Caco-2 (cell line): ENCODE measurements around the gene COA8. TPM values are rescaled to one million over a fixed set of nuclear protein-coding genes. Genes with fewer than 3 reads are reported as not detected.
"Not testable (repeated sequence)": the region's sequence is repeated elsewhere in the genome, so short reads cannot be mapped to it uniquely, and the experiment has no call there.

Experiments
- BruUV-seq: library from RNA; stranded (reverse); fragments of 400-500 nt; replicated peaks from 2 replicates; lab custom pipeline; 2021; lab: Mats Ljungman, UMichigan
- CTCF ChIA-PET: fragments of 300-600 bp; sonication (Branson Sonifier 250); formaldehyde crosslinking; loops from one replicate; lab custom pipeline; 2022; ENCODE audit warnings: antibody characterized with exemption; lab: Charles Lee
- POLR2A ChIA-PET: fragments of 300-600 bp; sonication (Branson Sonifier 250); formaldehyde crosslinking; loops from one replicate; lab custom pipeline; 2022; ENCODE audit warnings: antibody characterized with exemption; lab: Charles Lee
- DNase-seq, 2 experiments: peaks; one replicate each; pipeline versions ENCODE4 v3.0.0 to v3.0.0-alpha.2; 2020 to 2022
- H3K27me3 ChIP-seq: replicated peaks from 2 replicates; pipeline ENCODE4 v1.6.0; 2011; ENCODE audit warnings: low read length; ENCODE audit not compliant: control insufficient read depth, insufficient read depth
- H3K36me3 ChIP-seq: 2 replicates; pipeline ENCODE4 v1.5.1; 2011; ENCODE audit warnings: low read length; ENCODE audit not compliant: control insufficient read depth, insufficient read depth
- H3K4me1 ChIP-seq: fragments of 250-450 bp; sonication (Bioruptor Pico); 2 replicates; pipeline ENCODE4 v1.5.1; 2020; ENCODE audit warnings: mild to moderate bottlenecking
- H3K4me3 ChIP-seq: 2 replicates; pipeline ENCODE4 v1.5.1; 2011; ENCODE audit warnings: low read depth, mild to moderate bottlenecking, control low read depth, low read length
- H3K9me3 ChIP-seq: fragments of 250-450 bp; sonication (Bioruptor Pico); 2 replicates; pipeline ENCODE4 v1.5.1; 2020; ENCODE audit warnings: mild to moderate bottlenecking, moderate library complexity
- H3K27ac Mint-ChIP-seq: one replicate; pipeline ENCODE4 v1.8.0; 2022; ENCODE audit warnings: mixed read lengths; ENCODE audit not compliant: unreplicated experiment
- H3K27me3 Mint-ChIP-seq: one replicate; pipeline ENCODE4 v1.8.0; 2022; ENCODE audit warnings: mixed read lengths; ENCODE audit not compliant: insufficient read depth, unreplicated experiment
- H3K36me3 Mint-ChIP-seq: one replicate; pipeline ENCODE4 v1.8.0; 2022; ENCODE audit warnings: mild to moderate bottlenecking, mixed read lengths; ENCODE audit not compliant: insufficient read depth, unreplicated experiment
- H3K4me1 Mint-ChIP-seq: one replicate; pipeline ENCODE4 v1.8.0; 2022; ENCODE audit warnings: low read depth, mixed read lengths; ENCODE audit not compliant: unreplicated experiment
- H3K4me3 Mint-ChIP-seq: one replicate; pipeline ENCODE4 v1.8.0; 2022; ENCODE audit warnings: mild to moderate bottlenecking, moderate library complexity, mixed read lengths; ENCODE audit not compliant: unreplicated experiment
- H3K9me3 Mint-ChIP-seq: one replicate; pipeline ENCODE4 v1.8.0; 2022; ENCODE audit warnings: mixed read lengths; ENCODE audit not compliant: unreplicated experiment
- CTCF ChIP-seq, 2 experiments: fragments of 200-600 bp in 1 of 2; IDR thresholded peaks; 1 replicate in 1 of 2; 2 replicates in 1 of 2; pipeline versions ENCODE4 v1.5.1 to v1.8.0; 2011 to 2022; ENCODE audit warnings: antibody characterized with exemption in 1 of 2, control low read depth in 1 of 2, inconsistent platforms in 1 of 2, low read depth in 1 of 2, low read length in 1 of 2, mild to moderate bottlenecking in 1 of 2, moderate library complexity in 1 of 2; ENCODE audit not compliant: insufficient read depth in 1 of 2, severe bottlenecking in 1 of 2, unreplicated experiment in 1 of 2
- intact Hi-C: fragments of 100-400 bp; cut with micrococcal nuclease; formaldehyde crosslinking; loops from one replicate; pipeline ENCODE4 v1.10.0; 2022; ENCODE audit not compliant: unreplicated experiment
- total RNA-seq: library from RNA; stranded (reverse); gene quantifications from 2 replicates; pipeline ENCODE4 v1.2.3, GENCODE V29; 2022

The COA8 gene
- total RNA-seq, 1 experiment from 2014 or later: 50.7 TPM

- no peak for TF ChIP-seq CTCF (IDR thresholded peaks at IDR 0.05; ENCODE audit: insufficient read depth in 1 of 2, low read depth in 1 of 2, low read length in 1 of 2, severe bottlenecking in 1 of 2, unreplicated experiment in 1 of 2)
- intact Hi-C loops: no loop called here
These were observed 38.5 kb upstream of the COA8 start for GRCh38 chr14:103524002-103524935.

GRCh38 chr14:103525430-103526246 is 37.1 kb upstream of the COA8 start:
- Mint-ChIP-seq H3K4me1 (peaks cover 35% of the 10 kb centered on the region), H3K36me3 (peaks cover 38% of the 10 kb centered on the region), H3K4me3 (peak overlapping the region; percentile 51), H3K27ac (peak overlapping the region; percentile 84)
- DNase-seq: peak; percentile 75 to 85
- CTCF ChIA-PET, H3K27me3 ChIP-seq, H3K9me3 ChIP-seq, H3K27me3 Mint-ChIP-seq, intact Hi-C loops, H3K9me3 Mint-ChIP-seq, POLR2A ChIA-PET, H3K36me3 ChIP-seq, BruUV-seq, H3K4me3 ChIP-seq: not testable (repeated sequence)
- H3K4me1 ChIP-seq: peaks cover 68% of the 10 kb centered on the region

More at GRCh38 chr14:103524002-103524935, 38.5 kb upstream of the COA8 start:
- Mint-ChIP-seq H3K27me3 (no peaks in the 10 kb centered on the region), H3K4me1 (peaks cover 35% of the 10 kb centered on the region), H3K9me3 (no peaks in the 10 kb centered on the region), H3K4me3 (peak overlapping the region; percentile 51), H3K27ac (peak overlapping the region; percentile 84), H3K36me3 (peaks cover 42% of the 10 kb centered on the region)
- ChIA-PET CTCF (no interaction called here), POLR2A (interaction anchor here (0.6 kb wide), 1 partner anchor 40 kb away, joined by 10 read pairs; no protein-coding TSS in a partner anchor)
- H3K4me3 ChIP-seq: peak overlapping the region; percentile 13
- peaks cover 5% of the 10 kb centered on the region for H3K36me3 ChIP-seq
- no TSS peak for BruUV-seq
- no peak for DNase-seq
- H3K9me3 ChIP-seq: no peaks in the 10 kb centered on the region
- no peaks in the 10 kb centered on the region for H3K27me3 ChIP-seq
- H3K4me1 ChIP-seq: peaks cover 62% of the 10 kb centered on the region

GRCh38 chr14:103526247-103526913 is 36.4 kb upstream of the COA8 start:
- Mint-ChIP-seq H3K9me3 (no peaks in the 10 kb centered on the region), H3K27ac (peak overlapping the region; percentile 84), H3K36me3 (peaks cover 38% of the 10 kb centered on the region), H3K27me3 (no peaks in the 10 kb centered on the region), H3K4me3 (peak overlapping the region; percentile 51), H3K4me1 (peaks cover 35% of the 10 kb centered on the region)
- ChIA-PET POLR2A (no interaction called here), CTCF (no interaction called here)
- Histone ChIP-seq H3K9me3 (no peaks in the 10 kb centered on the region), H3K4me1 (peaks cover 62% of the 10 kb centered on the region), H3K4me3 (no peak overlapping the region), H3K27me3 (no peaks in the 10 kb centered on the region), H3K36me3 (no peaks in the 10 kb centered on the region)
- intact Hi-C loops: no loop called here
- BruUV-seq: no TSS peak
- DNase-seq: no peak
- TF ChIP-seq CTCF (IDR thresholded peaks at IDR 0.05; ENCODE audit: insufficient read depth in 1 of 2, low read depth in 1 of 2, low read length in 1 of 2, severe bottlenecking in 1 of 2, unreplicated experiment in 1 of 2): no peak
